Neuronal stem cell (in vitro differentiated cells): ENCODE data around the gene SRGAP2C.
"Not testable (repeated sequence)": the region's sequence is repeated elsewhere in the genome, so short reads cannot be mapped to it uniquely, and the experiment has no call there.

ENCODE experiments used
- DNase-seq: peaks from one replicate; pipeline ENCODE4 v3.0.0-alpha.2; 2013; ENCODE audit warnings: low spot score
- H2AFZ ChIP-seq: one replicate; pipeline ENCODE4 v1.6.1; 2013; ENCODE audit warnings: mild to moderate bottlenecking, low read length, inconsistent platforms
- H2AK5ac ChIP-seq: 2 replicates; pipeline ENCODE4 v1.6.1; 2013; ENCODE audit warnings: low read depth, mild to moderate bottlenecking, inconsistent platforms, low read length, moderate library complexity, mixed read lengths
- H2BK120ac ChIP-seq: 2 replicates; pipeline ENCODE4 v1.6.1; 2013; ENCODE audit warnings: low read depth, mild to moderate bottlenecking, inconsistent platforms, low read length, moderate library complexity, mixed read lengths
- H2BK12ac ChIP-seq: one replicate; pipeline ENCODE4 v1.6.1; 2013; ENCODE audit warnings: low read length, inconsistent platforms
- H2BK15ac ChIP-seq: 2 replicates; pipeline ENCODE4 v1.6.1; 2013; ENCODE audit warnings: mild to moderate bottlenecking, low read length, inconsistent platforms, mixed read lengths
- H2BK5ac ChIP-seq: one replicate; pipeline ENCODE4 v1.6.1; 2013; ENCODE audit warnings: inconsistent platforms, mild to moderate bottlenecking, low read length, moderate library complexity
- H3K14ac ChIP-seq: one replicate; pipeline ENCODE4 v1.6.1; 2013; ENCODE audit warnings: low read length, inconsistent platforms
- H3K18ac ChIP-seq: 2 replicates; pipeline ENCODE4 v1.6.1; 2013; ENCODE audit warnings: low read length, inconsistent platforms
- H3K23ac ChIP-seq: 2 replicates; pipeline ENCODE4 v1.6.1; 2013; ENCODE audit warnings: low read depth, mild to moderate bottlenecking, mixed read lengths, low read length, inconsistent platforms; ENCODE audit not compliant: poor library complexity
- H3K27ac ChIP-seq: replicated peaks from 3 replicates; pipeline ENCODE4 v1.5.1; 2013; ENCODE audit warnings: low read length, inconsistent platforms
- H3K27me3 ChIP-seq, 3 experiments: 2 replicates each; pipeline ENCODE4 v1.6.1; 2013; ENCODE audit warnings: low read length in 3 of 3, mild to moderate bottlenecking in 2 of 3, inconsistent platforms in 1 of 3, low read depth in 1 of 3, mixed read lengths in 1 of 3, moderate library complexity in 1 of 3; ENCODE audit not compliant: control insufficient read depth in 3 of 3, insufficient read depth in 3 of 3
- H3K36me3 ChIP-seq, 2 donors: replicated peaks in 1 of 2; 2 replicates each; pipeline ENCODE4 v1.6.1; 2013; ENCODE audit warnings: low read length in 2 of 2; ENCODE audit not compliant: control insufficient read depth in 2 of 2, insufficient read depth in 2 of 2
- H3K4ac ChIP-seq: 2 replicates; pipeline ENCODE4 v1.6.1; 2013; ENCODE audit warnings: inconsistent platforms, mild to moderate bottlenecking, low read length, moderate library complexity
- H3K4me1 ChIP-seq, 2 donors: 1 replicate in 1 of 2; 2 replicates in 1 of 2; pipeline ENCODE4 v1.6.1; 2013; ENCODE audit warnings: low read length in 2 of 2, low read depth in 1 of 2; ENCODE audit not compliant: control insufficient read depth in 2 of 2, insufficient read depth in 1 of 2
- H3K4me2 ChIP-seq: one replicate; pipeline ENCODE4 v1.6.1; 2013; ENCODE audit warnings: mild to moderate bottlenecking, low read length, inconsistent platforms; ENCODE audit not compliant: insufficient read depth, poor library complexity, severe bottlenecking
- H3K4me3 ChIP-seq, 2 donors: 2 replicates each; pipeline ENCODE4 v1.5.1; 2013; ENCODE audit warnings: low read length in 2 of 2, mild to moderate bottlenecking in 2 of 2, inconsistent platforms in 1 of 2, moderate library complexity in 1 of 2
- H3K79me1 ChIP-seq: one replicate; pipeline ENCODE4 v1.6.1; 2013; ENCODE audit warnings: low read depth, mild to moderate bottlenecking, inconsistent platforms, low read length, moderate library complexity
- H3K9ac ChIP-seq: one replicate; pipeline ENCODE4 v1.6.1; 2013; ENCODE audit warnings: mild to moderate bottlenecking, low read depth, low read length, inconsistent platforms; ENCODE audit not compliant: poor library complexity
- H3K9me3 ChIP-seq, 2 donors: replicated peaks in 1 of 2; 2 replicates each; pipeline versions ENCODE3 to v1.6.1; 2013; ENCODE audit warnings: low read length in 2 of 2, mild to moderate bottlenecking in 2 of 2, inconsistent platforms in 1 of 2, low read depth in 1 of 2, mixed read lengths in 1 of 2, moderate library complexity in 1 of 2; ENCODE audit not compliant: control insufficient read depth in 2 of 2, insufficient read depth in 1 of 2
- H4K8ac ChIP-seq: one replicate; pipeline ENCODE4 v1.6.1; 2013; ENCODE audit warnings: low read depth, mild to moderate bottlenecking, inconsistent platforms, low read length, moderate library complexity
- H4K91ac ChIP-seq: one replicate; pipeline ENCODE4 v1.6.1; 2013; ENCODE audit warnings: low read length, low read depth, mild to moderate bottlenecking, inconsistent platforms; ENCODE audit not compliant: poor library complexity
- WGBS, 2 donors: extraction: QIAGEN DNeasy Blood & Tissue Kit; methylation state at CpG; one replicate each; pipeline ENCODE4 v1.1.7; 2013; ENCODE audit warnings: missing lambda C conversion rate in 2 of 2, mixed read lengths in 1 of 2; ENCODE audit not compliant: insufficient read length in 2 of 2, insufficient replicate concordance in 1 of 2; ENCODE audit errors: extremely low coverage in 2 of 2; 5-methylcytosine and 5-hydroxymethylcytosine counted together

The SRGAP2C gene

GRCh38 chr1:121400541-121401310 lies 216.0 kb downstream of the SRGAP2C start:
- not testable (repeated sequence) for H3K9ac ChIP-seq, H2BK5ac ChIP-seq, H3K27ac ChIP-seq, H3K14ac ChIP-seq, H3K9me3 ChIP-seq, H3K4me1 ChIP-seq, H3K23ac ChIP-seq, H2BK120ac ChIP-seq, DNase-seq, H2BK15ac ChIP-seq, H4K8ac ChIP-seq, H3K4ac ChIP-seq, H3K36me3 ChIP-seq, H2BK12ac ChIP-seq, H3K27me3 ChIP-seq, H2AFZ ChIP-seq, H3K18ac ChIP-seq, H3K4me2 ChIP-seq, H4K91ac ChIP-seq, H2AK5ac ChIP-seq, H3K79me1 ChIP-seq, H3K4me3 ChIP-seq
- 100% methylated on average over 5 to 6 of the region's 6 CpGs for WGBS, 2 donors

- peak overlapping the region; percentile 11 for H3K4me2 ChIP-seq
- H3K9me3 ChIP-seq, H3K27me3 ChIP-seq, H3K4ac ChIP-seq, H3K18ac ChIP-seq, H2BK120ac ChIP-seq, H3K4me3 ChIP-seq, H3K4me1 ChIP-seq, H4K8ac ChIP-seq, DNase-seq, H3K14ac ChIP-seq, H2BK12ac ChIP-seq, H3K9ac ChIP-seq, H2BK15ac ChIP-seq, H4K91ac ChIP-seq, H3K23ac ChIP-seq, H2AK5ac ChIP-seq, H3K27ac ChIP-seq, H3K36me3 ChIP-seq, H3K79me1 ChIP-seq, H2AFZ ChIP-seq, H2BK5ac ChIP-seq: not testable (repeated sequence)
- no CpG with 5 or more reads among the region's 26 CpGs for WGBS, 2 donors
These were observed 216.7 kb downstream of the SRGAP2C start for GRCh38 chr1:121401375-121401955.

- no CpG with 5 or more reads among the region's 7 CpGs for WGBS, 2 donors
- not testable (repeated sequence) for H3K4me3 ChIP-seq, H2AK5ac ChIP-seq, H2BK12ac ChIP-seq, H3K27me3 ChIP-seq, H3K23ac ChIP-seq, H4K91ac ChIP-seq, H3K4me2 ChIP-seq, H3K9me3 ChIP-seq, H3K36me3 ChIP-seq, H2BK15ac ChIP-seq, H2BK5ac ChIP-seq, H3K27ac ChIP-seq, H3K9ac ChIP-seq, DNase-seq, H3K4ac ChIP-seq, H3K18ac ChIP-seq, H2BK120ac ChIP-seq, H4K8ac ChIP-seq, H3K14ac ChIP-seq, H3K79me1 ChIP-seq, H2AFZ ChIP-seq, H3K4me1 ChIP-seq
These were observed 218.5 kb downstream of the SRGAP2C start for GRCh38 chr1:121403254-121403653.

- Histone ChIP-seq H4K8ac (no peak overlapping the region), H3K79me1 (no peaks in the 10 kb centered on the region), H3K23ac (no peak overlapping the region), H3K27me3 (no peaks in the 10 kb centered on the region), H2BK120ac (no peak overlapping the region), H3K4me1 (no peaks in the 10 kb centered on the region), H2BK12ac (no peak overlapping the region), H3K18ac (no peak overlapping the region), H3K9ac (no peak overlapping the region), H3K4ac (no peak overlapping the region), H3K27ac (no peak overlapping the region), H3K36me3 (no peaks in the 10 kb centered on the region), H2AK5ac (no peak overlapping the region), H2AFZ (no peak overlapping the region), H2BK15ac (no peak overlapping the region), H3K4me3 (no peak overlapping the region), H4K91ac (no peak overlapping the region), H2BK5ac (no peak overlapping the region), H3K9me3 (no peaks in the 10 kb centered on the region), H3K4me2 (no peak overlapping the region), H3K14ac (no peak overlapping the region)
- WGBS, 2 donors, result no CpG with 5 or more reads among the region's 1 CpG
- DNase-seq, result no peak
These were observed 223.6 kb downstream of the SRGAP2C start for GRCh38 chr1:121408354-121408753.
